Fibroblast of lung (primary cell): ENCODE data around the gene MARK4.

ENCODE experiments used
- EZH2 ChIP-seq: IDR thresholded peaks from 2 replicates; pipeline ENCODE4 v1.5.1; 2012; ENCODE audit warnings: low read length, control low read depth, mild to moderate bottlenecking; ENCODE audit errors: missing control alignments
- TF ChIP-seq, protein P1 (sequence below), 2 donors: IDR thresholded peaks in 1 of 2; conservative IDR thresholded peaks in 1 of 2; 1 replicate in 1 of 2; 2 replicates in 1 of 2; pipeline ENCODE4 v1.5.1; 2011 to 2012; ENCODE audit warnings: low read length in 2 of 2, control low read depth in 1 of 2, inconsistent platforms in 1 of 2, low read depth in 1 of 2, mild to moderate bottlenecking in 1 of 2

DNA sequence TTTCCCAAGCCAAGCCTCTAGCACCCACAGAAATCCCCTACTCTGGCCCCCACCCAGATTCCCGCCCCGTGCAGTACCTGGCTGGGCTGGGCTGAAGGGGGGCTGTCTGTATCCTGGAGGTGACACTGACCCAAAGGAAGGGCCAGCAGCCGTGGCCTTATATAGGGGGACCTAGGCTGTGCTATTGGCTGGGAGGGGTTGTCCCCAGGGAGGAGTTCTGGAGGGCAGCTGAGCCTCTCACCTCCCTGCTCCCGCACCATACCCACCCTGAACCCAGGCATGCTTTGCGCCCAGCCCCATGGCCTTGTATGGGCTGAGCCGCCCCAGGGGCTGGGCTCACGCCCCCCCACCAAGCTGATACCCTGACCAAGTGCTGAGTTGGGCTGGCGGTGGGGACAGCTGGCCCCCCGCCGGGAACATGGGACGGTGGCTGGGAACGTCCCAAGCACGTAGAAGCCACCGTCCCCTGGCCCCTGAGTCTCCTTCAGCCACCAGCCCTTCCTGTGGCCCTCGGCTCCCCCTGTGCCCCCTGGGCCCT is 71.7 kb downstream of the MARK4 start, which contains the start of gene CKM:
- TF ChIP-seq, protein P1, sequence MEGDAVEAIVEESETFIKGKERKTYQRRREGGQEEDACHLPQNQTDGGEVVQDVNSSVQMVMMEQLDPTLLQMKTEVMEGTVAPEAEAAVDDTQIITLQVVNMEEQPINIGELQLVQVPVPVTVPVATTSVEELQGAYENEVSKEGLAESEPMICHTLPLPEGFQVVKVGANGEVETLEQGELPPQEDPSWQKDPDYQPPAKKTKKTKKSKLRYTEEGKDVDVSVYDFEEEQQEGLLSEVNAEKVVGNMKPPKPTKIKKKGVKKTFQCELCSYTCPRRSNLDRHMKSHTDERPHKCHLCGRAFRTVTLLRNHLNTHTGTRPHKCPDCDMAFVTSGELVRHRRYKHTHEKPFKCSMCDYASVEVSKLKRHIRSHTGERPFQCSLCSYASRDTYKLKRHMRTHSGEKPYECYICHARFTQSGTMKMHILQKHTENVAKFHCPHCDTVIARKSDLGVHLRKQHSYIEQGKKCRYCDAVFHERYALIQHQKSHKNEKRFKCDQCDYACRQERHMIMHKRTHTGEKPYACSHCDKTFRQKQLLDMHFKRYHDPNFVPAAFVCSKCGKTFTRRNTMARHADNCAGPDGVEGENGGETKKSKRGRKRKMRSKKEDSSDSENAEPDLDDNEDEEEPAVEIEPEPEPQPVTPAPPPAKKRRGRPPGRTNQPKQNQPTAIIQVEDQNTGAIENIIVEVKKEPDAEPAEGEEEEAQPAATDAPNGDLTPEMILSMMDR (conservative IDR thresholded peaks at IDR 0.05 in 1 of 2, IDR thresholded peaks at IDR 0.05 in 1 of 2; ENCODE audit: low read depth in 1 of 2, low read length in 2 of 2): no peak
- TF ChIP-seq EZH2: no peak
